HG03432 (cell line): ENCODE results near the gene POLD1.

Experiments used
- ATAC-seq: cut with Tn5 transposase; IDR thresholded peaks from one replicate; pipeline ENCODE4 v1.9.1; 2021; ENCODE audit warnings: mild to moderate bottlenecking, moderate library complexity; ENCODE audit not compliant: unreplicated experiment

POLD1 gene

DNA sequence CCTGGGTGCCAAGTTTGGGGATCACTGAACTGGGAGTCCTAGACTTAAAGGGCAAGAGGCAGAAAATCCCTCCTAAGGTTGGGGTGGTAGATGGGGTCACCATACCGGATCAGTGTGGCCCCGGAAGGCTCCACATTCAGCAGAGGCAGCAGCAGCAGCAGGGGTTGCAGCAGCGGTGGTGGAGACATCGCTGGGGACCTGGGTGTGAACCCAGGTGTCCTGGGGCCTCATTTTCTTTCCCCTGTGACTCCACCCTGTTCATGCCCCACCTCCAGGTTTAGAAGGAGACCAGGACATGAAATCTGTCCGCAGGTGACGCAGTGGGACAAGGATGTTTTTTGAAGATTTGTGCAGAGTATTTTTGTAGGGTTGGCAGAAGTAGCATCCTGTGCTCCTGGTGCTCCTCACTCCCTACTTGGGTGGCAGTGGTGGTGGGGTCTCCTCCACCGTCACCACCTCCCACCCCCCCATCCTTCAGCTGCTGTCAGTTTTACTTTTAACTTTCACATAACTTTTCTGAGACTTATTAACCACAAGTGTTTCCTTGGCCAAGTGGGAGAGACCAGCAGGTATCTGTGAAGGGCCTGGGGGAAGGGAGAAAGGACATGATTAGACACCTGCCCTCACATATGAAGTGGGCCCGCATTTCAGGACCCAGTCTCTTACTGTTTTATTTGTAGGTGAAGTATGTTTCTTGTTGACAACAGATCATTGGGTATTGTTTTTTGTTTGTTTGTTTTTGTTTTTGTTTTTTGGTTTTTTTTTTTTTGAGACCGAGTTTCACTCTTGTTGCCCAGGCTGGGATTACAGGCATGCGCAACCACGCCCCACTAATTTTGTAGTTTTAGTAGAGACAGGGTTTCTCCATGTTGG lies 18.5 kb upstream of the POLD1 start, which contains the start of gene NAPSA:
NAPSA (minus strand) TSS at position 206 of the 873 bp plus-strand sequence; CDS start at position 188, 18 bp downstream.
- no peak for ATAC-seq

DNA sequence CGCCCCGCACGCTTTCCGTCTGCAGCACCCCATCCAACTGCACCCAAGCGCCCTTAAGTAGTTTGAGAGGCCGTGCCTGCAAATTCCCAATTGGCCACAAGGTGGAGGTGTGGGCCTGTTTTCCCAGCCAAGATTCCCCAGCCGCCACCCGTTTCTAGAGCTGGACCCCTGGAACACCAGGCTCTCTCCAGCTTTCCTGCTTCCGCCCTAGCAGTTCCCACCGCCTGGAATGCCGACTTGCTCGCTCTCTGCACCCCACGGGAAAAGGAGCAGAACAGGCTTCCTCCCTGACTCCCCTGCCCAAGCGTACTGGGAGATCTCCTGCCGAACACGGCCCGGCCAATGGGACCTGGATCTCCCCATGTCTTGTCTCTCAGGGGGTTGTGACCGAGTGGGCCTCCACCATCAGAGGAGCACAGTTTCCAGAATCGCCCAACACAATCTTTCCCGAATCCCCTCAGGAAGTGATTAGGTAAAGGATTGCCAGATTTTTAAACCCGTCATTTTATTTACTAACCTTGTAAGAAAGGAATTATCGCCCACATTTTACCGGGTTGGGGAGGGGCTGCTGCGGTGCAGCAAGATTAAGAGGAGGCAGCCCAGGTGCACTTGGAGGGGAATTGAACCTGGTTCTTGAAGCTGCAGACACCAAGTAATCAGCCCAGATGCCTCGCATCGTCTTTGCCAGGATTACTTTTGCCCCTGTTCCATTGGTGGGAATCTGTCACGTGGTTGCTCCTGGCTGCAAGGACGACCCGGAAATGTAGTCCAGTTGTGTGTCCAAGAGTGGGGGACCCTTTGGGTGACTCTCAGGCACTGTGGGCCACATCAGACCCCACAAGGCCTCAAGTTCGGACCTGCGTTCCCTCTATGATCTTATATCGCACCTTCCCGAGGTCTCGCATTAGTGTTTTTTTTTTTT lies 15.2 kb upstream of the POLD1 start:
- ATAC-seq, result no peak

DNA sequence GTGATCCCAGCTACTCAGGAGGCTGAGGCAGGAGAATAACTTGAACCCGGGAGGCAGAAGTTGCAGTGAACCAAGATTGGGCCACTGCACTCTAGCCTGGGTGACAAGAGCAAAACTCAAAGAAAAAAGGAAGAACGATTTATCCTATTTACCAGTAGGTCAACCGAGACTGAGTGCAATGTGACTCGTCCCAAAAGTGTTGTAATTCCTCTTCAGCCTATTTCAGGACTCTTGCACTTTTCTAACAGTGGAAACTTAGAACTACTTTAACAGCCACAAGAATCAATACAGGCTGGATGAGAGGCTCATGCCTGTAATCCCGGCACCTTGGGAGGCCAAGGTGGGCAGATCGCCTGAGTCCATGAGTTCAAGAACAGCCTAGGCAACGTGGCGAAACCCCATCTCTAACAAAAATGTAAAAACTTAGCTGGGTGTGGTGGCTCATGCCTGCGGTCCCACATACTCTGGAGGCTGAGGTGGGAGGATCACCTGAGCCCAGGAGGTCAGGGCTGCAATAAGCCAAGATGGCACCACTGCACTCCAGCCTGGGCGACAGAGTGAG lies 12.2 kb upstream of the POLD1 start:
- no peak for ATAC-seq

DNA sequence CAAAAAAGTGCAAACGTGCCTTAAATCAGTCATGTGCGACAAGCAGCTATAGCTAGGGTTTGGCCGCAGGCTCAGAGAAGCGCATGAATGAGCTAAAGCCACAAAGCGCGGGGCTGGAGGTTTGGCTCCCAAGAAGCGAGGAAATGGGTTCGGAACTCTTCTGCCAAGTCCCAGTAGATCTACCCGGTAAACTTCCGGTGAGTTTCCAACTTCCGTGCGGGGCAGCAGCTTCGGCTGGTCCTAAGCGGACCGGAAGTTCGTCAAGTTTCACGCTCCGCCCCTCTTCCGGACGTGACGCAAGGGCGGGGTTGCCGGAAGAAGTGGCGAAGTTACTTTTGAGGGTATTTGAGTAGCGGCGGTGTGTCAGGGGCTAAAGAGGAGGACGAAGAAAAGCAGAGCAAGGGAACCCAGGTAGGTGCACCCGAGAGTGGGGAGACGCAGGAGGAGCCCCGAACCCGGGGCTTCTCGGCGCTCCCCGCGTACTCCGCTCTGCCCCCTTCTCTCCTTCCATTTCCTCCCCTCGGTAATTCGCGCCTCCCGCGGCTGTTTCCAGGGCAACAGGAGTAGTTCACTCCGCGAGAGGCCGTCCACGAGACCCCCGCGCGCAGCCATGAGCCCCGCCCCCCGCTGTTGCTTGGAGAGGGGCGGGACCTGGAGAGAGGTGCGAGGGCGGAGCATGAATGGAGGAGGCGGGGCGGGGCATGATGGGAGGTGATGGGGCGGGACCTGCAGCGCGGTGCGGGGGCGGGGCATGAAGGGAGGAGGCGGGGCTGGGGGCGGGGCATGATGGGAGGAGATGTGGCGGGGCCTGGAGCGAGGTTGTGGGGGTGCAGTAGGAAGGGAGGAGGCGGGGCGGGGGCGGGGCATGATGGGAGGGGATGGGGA lies 7.7 kb upstream of the POLD1 start, which contains the start of gene NR1H2:
NR1H2 (plus strand) TSS at position 292 of the 885 bp plus-strand sequence. CDS start 1,149 bp downstream, outside the sequence.
- ATAC-seq, result peak; percentile 83

DNA sequence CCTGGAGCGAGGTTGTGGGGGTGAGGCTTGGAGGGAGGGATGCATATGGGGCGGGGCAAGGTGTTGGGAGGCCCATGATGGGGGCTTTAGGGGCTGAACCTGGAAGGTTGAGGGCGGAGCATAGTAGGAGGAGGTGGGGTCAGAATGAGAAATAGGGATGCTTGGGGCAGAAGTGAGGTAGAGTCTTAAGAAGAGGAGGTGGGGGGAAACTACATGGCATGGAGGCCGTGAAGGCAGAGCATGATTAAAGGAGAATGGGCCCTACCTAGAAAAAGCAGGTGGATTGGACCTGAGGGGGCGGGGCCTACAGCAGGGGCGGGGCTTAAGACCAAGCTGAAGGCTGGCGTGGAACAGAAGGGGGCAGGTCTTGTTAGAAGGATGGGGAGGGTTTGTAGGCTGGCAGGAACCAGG lies 7.1 kb upstream of the POLD1 start:
- peak; percentile 11 for ATAC-seq

DNA sequence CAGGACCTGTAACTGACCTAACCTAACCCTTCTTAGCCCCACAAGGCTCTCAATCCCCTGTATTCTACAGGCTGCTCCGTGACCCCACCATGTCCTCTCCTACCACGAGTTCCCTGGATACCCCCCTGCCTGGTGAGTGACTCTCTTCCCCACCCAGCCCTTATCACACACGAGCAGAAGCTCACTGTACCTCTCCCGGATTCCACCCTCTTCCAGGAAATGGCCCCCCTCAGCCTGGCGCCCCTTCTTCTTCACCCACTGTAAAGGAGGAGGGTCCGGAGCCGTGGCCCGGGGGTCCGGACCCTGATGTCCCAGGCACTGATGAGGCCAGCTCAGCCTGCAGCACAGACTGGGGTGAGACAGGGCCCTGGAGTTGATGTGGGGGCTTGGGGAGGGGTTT lies 6.6 kb upstream of the POLD1 start:
- ATAC-seq, result no peak

DNA sequence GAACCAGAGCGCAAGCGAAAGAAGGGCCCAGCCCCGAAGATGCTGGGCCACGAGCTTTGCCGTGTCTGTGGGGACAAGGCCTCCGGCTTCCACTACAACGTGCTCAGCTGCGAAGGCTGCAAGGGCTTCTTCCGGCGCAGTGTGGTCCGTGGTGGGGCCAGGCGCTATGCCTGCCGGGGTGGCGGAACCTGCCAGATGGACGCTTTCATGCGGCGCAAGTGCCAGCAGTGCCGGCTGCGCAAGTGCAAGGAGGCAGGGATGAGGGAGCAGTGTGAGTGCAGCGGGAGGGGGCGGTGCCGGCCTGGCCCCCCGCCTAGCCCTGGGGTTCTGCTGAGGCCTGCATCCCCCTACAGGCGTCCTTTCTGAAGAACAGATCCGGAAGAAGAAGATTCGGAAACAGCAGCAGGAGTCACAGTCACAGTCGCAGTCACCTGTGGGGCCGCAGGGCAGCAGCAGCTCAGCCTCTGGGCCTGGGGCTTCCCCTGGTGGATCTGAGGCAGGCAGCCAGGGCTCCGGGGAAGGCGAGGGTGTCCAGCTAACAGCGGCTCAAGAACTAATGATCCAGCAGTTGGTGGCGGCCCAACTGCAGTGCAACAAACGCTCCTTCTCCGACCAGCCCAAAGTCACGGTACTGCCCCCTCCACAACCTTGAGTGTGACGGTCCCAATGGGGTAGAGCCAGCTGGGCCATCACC lies 5.8 kb upstream of the POLD1 start:
- ATAC-seq, result no peak

DNA sequence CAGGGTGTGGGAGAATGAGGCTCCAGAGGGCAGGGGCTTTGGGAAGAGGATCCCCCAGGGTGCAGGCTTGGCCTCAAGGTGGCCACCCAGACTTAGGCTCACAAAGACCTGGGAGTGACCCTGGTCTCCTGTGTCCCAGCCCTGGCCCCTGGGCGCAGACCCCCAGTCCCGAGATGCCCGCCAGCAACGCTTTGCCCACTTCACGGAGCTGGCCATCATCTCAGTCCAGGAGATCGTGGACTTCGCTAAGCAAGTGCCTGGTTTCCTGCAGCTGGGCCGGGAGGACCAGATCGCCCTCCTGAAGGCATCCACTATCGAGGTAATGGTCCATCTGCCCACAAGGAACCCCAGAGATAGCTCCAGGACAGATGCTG lies 5.3 kb upstream of the POLD1 start:
- ATAC-seq, result no peak

DNA sequence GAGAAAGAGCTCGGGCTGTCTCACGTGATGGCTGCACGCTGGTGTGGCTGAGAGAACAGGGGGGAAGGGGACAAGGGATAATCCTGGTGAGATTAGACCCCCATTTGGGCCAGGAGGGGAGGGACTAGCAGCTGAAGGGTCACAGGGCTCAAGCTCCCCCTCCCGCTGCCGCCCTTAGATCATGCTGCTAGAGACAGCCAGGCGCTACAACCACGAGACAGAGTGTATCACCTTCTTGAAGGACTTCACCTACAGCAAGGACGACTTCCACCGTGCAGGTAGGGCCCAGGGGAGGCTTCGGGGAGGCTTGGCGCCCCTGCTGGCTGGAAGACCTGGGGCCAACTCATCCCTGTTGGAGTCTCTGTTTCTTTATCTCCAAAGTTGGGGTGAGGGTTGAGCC lies 4.5 kb upstream of the POLD1 start:
- no peak for ATAC-seq

DNA sequence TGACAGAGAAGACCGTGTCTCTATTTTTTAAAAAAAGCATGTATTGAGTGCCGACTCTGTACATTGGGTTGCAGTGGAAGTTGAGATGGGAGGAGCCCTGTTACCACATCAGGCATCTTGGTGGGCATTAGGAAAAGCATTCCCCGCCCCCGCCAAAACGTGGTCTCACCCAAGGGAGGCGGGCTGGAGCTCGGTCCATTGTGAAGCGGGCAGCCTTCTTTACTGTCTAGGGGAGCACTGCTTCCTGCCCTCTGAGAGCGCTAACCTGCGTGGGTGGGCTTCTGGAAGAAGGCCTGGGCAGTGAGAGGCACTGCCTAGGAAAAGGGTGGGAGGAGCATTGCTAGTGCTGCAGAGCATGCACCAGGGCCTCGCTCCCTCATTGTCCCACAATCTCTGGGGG lies 4.0 kb upstream of the POLD1 start:
- ATAC-seq, result no peak

DNA sequence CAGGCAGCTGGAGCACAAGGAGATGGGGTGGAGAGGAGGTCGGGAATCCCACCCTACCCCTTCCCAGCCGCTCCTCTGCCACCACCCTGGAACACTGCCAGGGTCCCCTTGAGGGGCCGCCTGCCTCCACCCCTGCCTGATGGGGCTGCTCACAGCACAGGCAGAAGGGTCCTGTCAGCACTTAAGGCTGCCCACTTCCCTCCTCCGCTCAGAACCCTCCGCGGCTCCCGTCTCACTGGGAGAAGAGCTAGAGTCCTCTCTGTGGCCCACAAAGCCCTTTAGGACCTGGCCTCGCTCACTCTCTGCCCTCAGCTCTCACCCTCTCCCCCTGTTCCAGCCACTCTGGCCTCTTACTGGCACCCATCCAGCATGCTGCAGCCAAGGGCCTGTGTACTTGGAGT lies 3.4 kb upstream of the POLD1 start:
- ATAC-seq, result no peak

DNA sequence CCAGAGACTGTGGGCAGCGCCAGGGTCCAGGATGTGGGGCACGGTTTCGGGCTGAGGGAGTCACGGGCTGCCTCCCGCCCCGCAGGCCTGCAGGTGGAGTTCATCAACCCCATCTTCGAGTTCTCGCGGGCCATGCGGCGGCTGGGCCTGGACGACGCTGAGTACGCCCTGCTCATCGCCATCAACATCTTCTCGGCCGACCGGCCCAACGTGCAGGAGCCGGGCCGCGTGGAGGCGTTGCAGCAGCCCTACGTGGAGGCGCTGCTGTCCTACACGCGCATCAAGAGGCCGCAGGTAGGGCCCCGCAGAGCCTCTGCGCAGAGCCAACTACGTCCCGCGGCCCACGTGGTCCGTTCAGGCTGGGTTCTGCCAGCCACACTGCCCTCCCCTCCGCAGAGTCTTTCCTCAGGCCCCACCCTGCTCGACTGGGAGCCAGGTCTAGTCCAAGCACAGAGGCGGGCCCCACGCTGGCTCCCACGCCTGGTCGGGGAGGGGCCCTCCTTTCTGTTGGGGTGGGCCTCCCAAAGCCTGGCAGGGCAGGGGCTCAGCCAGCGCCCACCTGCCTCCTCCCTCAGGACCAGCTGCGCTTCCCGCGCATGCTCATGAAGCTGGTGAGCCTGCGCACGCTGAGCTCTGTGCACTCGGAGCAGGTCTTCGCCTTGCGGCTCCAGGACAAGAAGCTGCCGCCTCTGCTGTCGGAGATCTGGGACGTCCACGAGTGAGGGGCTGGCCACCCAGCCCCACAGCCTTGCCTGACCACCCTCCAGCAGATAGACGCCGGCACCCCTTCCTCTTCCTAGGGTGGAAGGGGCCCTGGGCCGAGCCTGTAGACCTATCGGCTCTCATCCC lies 2.0 kb upstream of the POLD1 start:
- no peak for ATAC-seq

DNA sequence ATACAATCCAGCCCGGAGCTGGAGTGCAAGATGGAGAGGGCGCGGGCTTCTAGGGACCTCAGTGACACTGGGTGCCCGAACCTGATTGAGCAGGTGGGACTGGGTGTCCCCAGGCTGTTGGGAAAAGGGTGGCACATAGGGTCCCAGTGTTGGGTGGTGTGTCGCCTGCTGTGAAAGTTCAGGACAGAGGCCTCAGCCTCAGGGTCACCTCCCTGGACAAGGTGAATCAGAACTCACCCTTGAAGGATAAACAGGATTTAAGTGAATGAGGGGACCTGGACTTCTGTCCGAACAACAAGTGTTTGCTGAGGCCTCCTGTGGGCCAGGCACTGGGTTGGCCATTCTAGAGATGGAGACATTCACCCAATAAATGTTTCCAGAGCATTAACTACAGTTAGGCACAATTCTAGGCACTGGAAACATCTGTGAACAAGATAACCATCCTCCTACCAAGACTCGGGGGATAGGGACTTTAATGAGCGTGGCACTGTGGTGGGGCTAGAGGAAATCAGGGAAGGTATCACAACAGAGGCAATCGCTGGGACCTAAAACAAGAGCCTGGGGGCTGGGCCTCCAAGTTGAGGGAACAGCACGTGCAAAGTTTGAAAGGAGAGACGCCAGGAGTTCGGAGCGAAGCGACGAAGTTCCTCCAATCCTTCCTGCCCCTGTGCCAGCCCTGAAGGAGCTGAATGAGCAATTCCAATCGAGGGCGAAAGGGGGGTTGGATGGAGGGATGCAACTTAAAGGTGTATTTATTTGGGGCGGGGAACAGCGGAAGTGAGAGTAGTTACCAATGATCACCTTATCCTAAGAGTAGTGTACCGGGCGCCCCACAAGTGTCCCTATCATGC lies 921 bp upstream of the POLD1 start:
- no peak for ATAC-seq

DNA sequence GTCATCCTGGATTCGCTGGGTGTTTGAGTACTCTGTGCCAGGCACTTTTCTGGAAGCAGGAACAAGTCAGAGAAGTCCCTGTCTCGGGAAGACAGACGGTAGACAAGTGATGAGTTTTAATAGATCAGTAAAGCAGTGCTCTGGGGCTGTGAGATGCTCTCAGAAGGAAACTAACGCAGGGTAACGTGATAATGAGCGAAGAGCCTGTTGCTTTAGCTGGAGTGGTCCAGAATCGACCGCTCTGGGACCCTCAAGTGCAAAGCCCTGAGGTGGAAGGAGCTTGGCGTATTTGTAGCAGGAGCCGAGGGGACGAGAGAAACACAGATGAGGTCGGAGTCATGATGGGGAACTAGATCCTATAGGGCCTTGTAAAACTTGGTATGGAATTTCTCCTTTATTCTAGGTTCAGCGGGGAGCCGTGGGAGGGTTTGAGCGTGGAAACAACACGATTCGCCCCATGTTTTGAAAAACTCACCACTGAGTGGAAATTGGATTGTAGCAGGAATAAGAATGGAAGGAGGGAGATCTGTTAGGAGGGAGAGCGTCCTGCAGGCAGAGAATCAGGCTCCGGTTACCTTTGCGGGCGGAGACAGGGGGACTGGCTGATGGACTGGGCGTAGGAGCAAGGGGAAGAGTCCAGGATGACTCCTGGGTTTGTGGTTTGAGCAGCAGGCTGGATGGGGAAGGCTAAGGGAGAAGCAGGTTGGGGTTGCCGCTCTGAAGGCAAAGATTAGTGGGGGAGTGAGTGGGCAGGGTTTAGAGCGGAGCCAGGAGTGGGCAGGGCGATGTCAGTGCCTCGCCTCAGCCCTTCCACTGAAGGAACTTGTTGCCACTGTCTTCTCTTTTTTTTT lies 763 bp downstream of the POLD1 start:
- no peak for ATAC-seq

DNA sequence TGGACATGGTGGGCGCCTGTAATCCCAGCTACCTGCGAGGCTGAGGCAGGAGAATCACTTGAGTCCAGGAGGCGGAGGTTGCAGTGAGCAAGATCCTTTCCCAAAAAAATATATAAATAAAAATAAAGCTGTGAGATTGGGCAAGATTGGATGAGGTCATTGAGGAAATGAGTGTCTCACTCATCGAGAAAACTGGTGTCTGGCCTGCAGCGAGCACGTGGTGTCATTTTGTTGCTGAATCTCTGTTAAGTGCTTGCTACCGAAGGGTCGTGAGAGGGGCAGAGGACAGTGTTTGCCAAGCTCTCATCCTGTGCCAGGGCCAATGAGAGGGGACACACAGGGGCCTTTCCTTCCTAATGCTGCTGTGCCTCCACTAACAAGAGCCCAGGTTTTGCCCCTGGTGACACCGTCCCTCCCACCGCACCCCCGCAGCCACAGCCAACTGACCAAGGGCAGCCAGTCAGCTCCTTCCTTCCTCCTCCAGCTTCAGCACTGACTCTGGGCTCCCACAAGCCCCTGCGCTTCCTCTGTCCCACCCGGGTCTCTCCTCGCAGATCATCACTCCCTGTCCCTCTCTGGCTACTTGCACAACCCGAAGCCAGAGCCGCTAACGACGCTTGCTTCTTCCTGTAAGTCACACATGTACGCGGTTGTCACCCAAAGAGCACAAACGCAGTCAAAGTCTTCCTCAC lies 3.2 kb downstream of the POLD1 start:
- no peak for ATAC-seq

DNA sequence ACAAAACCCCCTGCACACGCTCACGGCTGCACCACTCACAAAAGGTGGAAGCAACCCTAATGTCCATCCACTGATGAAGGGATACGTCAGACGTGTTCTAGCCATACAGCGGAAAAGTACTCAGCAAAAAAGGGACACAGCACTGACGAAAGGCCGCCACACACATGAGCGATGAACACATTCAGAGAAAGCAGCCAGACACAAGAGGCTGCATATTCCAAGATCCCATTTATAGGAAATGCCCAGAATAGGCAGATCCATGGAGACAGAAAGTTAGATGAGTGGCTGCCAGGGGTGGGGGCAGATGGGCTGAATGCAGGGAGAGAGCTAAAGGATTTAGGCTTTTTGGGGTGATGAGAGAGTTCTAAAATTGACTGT lies 3.7 kb downstream of the POLD1 start:
- no peak for ATAC-seq
